BLaER1 treated with 17β-estradiol and CSF1 and Interleukin-3, amounts not matched to agents 10 nM and 100 nM (cell line): ENCODE results near the gene TEC.

Experiments used
- H3K27ac ChIP-seq, 11 experiments: shearing (Covaris generic); formaldehyde crosslinking; 2 replicates each; pipeline ENCODE4 v1.8.1; 2022
- H3K27me3 ChIP-seq, 11 experiments: shearing (Covaris generic); formaldehyde crosslinking; 2 replicates each; pipeline ENCODE4 v1.8.1; 2022
- H3K36me3 ChIP-seq, 11 experiments: shearing (Covaris generic); formaldehyde crosslinking; 2 replicates each; pipeline ENCODE4 v1.8.1; 2022
- H3K4me1 ChIP-seq, 10 experiments: shearing (Covaris generic); formaldehyde crosslinking; 2 replicates each; pipeline ENCODE4 v1.8.1; 2022
- H3K4me2 ChIP-seq, 11 experiments: shearing (Covaris generic); formaldehyde crosslinking; 2 replicates each; pipeline ENCODE4 v1.8.1; 2022
- H3K4me3 ChIP-seq, 10 experiments: shearing (Covaris generic); formaldehyde crosslinking; 2 replicates each; pipeline ENCODE4 v1.8.1; 2022
- H3K9ac ChIP-seq, 11 experiments: shearing (Covaris generic); formaldehyde crosslinking; 2 replicates each; pipeline ENCODE4 v1.8.1; 2022
- H3K9me3 ChIP-seq, 11 experiments: shearing (Covaris generic); formaldehyde crosslinking; replicated peaks in 1 of 11; 2 replicates each; pipeline ENCODE4 v1.8.1; 2022
- H4K20me1 ChIP-seq, 11 experiments: shearing (Covaris generic); formaldehyde crosslinking; 2 replicates each; pipeline ENCODE4 v1.8.1; 2022
- Cebpa-rat ChIP-seq, 11 experiments: shearing (Covaris generic); IDR thresholded peaks; 2 replicates each; pipeline ENCODE4 v1.8.1; 2022

Gene TEC

DNA sequence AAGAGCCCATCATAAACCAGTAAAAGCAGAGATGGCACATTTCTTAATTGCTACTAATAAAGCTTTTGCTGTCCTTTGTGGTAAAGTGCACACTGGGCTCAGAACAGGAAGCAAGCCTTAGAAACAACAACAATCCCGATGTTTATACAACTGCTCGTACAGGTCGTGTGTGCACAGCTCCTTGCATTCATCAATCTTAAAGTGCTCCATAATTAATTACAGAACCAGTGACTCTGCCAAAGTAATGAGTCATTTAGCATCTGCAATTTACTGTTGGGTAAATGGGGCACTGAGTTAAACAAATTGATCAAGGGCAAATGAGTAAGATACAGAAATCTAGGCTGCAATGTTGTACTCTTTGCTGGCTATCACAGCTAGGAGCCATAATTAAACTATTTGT, 74.3 kb downstream of the TEC start:
- no peak for TF ChIP-seq Cebpa-rat (IDR thresholded peaks at IDR 0.05)
- Histone ChIP-seq H4K20me1 (peaks cover 0 to 26% (median 0%) of the 10 kb centered on the region in 11 experiments; a peak in 5 of 22 replicates), H3K27ac (peak overlapping the region in 10 of 11 experiments; percentile 48 to 85 (median 80); a peak in 20 of 22 replicates), H3K4me2 (peak overlapping the region; percentile 77 to 97 (median 93)), H3K27me3 (no peaks in the 10 kb centered on the region), H3K9ac (peak overlapping the region; percentile 21 to 78 (median 72); a peak in 21 of 22 replicates), H3K4me3 (peak overlapping the region in 9 of 10 experiments; percentile 28 to 74 (median 55); a peak in 18 of 20 replicates), H3K4me1 (peaks cover 67 to 100% (median 82%) of the 10 kb centered on the region in 10 experiments), H3K9me3 (no peaks in the 10 kb centered on the region), H3K36me3 (peaks cover 0 to 21% (median 0%) of the 10 kb centered on the region in 11 experiments; a peak in 3 of 22 replicates)

DNA sequence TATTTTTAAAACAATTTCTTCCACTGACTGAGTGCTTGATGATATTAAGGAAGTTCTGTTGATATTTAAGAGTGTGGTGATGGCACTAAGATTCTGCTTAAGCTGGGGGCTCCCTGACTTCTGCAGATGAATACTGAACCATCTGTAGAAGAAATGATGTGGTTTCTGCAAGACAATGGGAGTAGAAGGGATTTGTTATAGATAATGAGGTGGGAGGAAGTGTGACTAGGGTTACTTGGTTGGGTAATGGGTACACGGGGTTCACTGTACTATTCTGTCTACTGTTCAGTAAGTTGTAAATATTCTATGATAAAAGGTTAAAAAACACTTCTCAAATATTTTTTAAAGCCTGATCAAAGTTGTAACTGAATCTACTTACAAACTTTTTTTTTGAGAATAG, 74.7 kb downstream of the TEC start:
- no peaks in the 10 kb centered on the region for H3K9me3 ChIP-seq
- peaks cover 0 to 24% (median 0%) of the 10 kb centered on the region in 11 experiments; a peak in 4 of 22 replicates for H3K36me3 ChIP-seq
- peak overlapping the region in 10 of 11 experiments; percentile 21 to 78 (median 72); a peak in 19 of 22 replicates for H3K9ac ChIP-seq
- H3K4me2 ChIP-seq: peak overlapping the region; percentile 77 to 97 (median 93); a peak in 21 of 22 replicates
- peak overlapping the region in 10 of 11 experiments; percentile 48 to 85 (median 80); a peak in 20 of 22 replicates for H3K27ac ChIP-seq
- H4K20me1 ChIP-seq: peaks cover 0 to 22% (median 0%) of the 10 kb centered on the region in 11 experiments; a peak in 5 of 22 replicates
- H3K27me3 ChIP-seq: no peaks in the 10 kb centered on the region
- no peak for TF ChIP-seq Cebpa-rat (IDR thresholded peaks at IDR 0.05)
- peak overlapping the region in 8 of 10 experiments; percentile 43 to 74 (median 60); a peak in 15 of 20 replicates for H3K4me3 ChIP-seq
- peaks cover 68 to 98% (median 80%) of the 10 kb centered on the region in 10 experiments for H3K4me1 ChIP-seq

DNA sequence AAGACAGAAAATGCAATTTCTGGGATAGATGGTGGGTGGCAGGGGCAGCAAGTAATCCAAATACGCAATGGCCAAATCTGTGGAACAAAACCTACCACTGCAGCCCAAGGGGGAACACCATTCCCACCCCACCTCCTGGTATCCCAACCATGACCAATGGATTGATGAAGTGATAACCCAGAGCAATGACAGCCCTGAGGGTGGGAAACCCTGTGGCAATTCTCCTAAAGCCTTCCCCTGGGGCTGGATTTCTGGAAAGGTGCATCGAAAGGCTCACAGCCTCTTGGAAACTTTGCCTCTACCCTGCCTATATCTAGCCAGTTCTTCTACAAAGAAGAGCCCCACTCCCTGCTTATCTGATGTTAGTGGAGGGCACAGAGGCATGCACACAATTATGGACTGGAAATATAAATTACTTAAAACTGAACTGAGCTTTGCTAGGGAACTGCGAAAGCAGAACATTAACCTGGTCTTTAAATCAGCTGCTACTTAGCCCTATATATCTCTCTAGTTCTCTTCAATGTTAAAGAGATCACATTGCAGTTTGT, 75.6 kb downstream of the TEC start:
- Histone ChIP-seq H3K9ac (peak overlapping the region in 7 of 11 experiments; percentile 11 to 78 (median 72); a peak in 11 of 22 replicates), H3K9me3 (peaks cover 0 to 8% (median 0%) of the 10 kb centered on the region in 11 experiments; a peak in 3 of 22 replicates), H3K27ac (peak overlapping the region; percentile 5 to 85 (median 79); a peak in 20 of 22 replicates), H4K20me1 (peaks cover 0 to 21% (median 0%) of the 10 kb centered on the region in 11 experiments; a peak in 5 of 22 replicates), H3K4me2 (peak overlapping the region; percentile 77 to 97 (median 93)), H3K4me1 (peaks cover 64 to 92% (median 74%) of the 10 kb centered on the region in 10 experiments), H3K36me3 (peaks cover 0 to 34% (median 7%) of the 10 kb centered on the region in 11 experiments; a peak in 12 of 22 replicates), H3K27me3 (no peaks in the 10 kb centered on the region), H3K4me3 (peak overlapping the region in 7 of 10 experiments; percentile 24 to 74 (median 64); a peak in 10 of 20 replicates)
- no peak for TF ChIP-seq Cebpa-rat (IDR thresholded peaks at IDR 0.05)

DNA sequence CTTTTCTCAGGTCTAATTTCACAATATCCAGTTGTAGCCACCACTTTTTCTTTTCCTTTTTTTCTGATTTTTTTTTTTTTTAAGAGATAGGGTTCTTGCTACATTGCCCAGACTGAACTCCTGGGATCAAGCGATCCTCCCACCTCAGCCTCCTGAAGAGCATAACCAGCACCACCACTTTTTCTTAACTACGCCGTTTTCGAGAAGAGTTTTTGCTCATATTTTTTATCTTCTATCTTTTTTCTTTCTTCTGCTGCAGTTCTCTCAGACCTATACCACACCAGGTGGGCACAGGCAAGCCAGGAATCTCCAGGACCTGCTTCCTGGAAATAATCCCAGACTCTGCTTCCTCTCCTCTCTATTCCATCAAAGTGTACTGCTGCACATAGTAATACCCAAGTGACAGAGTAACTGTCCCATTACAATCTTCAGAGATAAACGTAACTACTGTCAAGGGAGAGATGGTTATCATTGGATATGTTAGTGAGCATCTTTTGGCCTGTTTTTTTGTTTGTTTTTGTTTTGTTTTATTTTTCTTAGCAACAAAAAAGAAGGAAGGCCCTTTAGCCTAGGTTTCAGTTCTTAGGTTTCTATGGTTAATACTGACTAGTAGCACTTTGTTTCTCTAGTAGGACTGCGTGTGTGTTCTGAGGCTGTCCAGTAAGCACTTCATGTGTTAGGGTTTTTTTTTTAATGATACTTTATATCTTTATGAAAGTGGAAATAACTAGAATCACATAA, 76.4 kb downstream of the TEC start:
- H4K20me1 ChIP-seq: peaks cover 0 to 20% (median 0%) of the 10 kb centered on the region in 11 experiments; a peak in 5 of 22 replicates
- TF ChIP-seq Cebpa-rat (IDR thresholded peaks at IDR 0.05): no peak
- H3K4me1 ChIP-seq: peaks cover 60 to 85% (median 68%) of the 10 kb centered on the region in 10 experiments
- peak overlapping the region in 6 of 11 experiments; percentile 1 to 78 (median 72); a peak in 8 of 22 replicates for H3K9ac ChIP-seq
- H3K27me3 ChIP-seq: no peaks in the 10 kb centered on the region
- H3K9me3 ChIP-seq: peaks cover 0 to 15% (median 0%) of the 10 kb centered on the region in 11 experiments; a peak in 5 of 22 replicates
- H3K36me3 ChIP-seq: peaks cover 0 to 41% (median 14%) of the 10 kb centered on the region in 11 experiments; a peak in 12 of 22 replicates
- peak overlapping the region in 10 of 11 experiments; percentile 5 to 85 (median 80); a peak in 16 of 22 replicates for H3K27ac ChIP-seq
- peak overlapping the region in 10 of 11 experiments; percentile 84 to 97 (median 93); a peak in 19 of 22 replicates for H3K4me2 ChIP-seq
- peak overlapping the region in 2 of 10 experiments; percentile 68 to 74; a peak in 5 of 20 replicates for H3K4me3 ChIP-seq

DNA sequence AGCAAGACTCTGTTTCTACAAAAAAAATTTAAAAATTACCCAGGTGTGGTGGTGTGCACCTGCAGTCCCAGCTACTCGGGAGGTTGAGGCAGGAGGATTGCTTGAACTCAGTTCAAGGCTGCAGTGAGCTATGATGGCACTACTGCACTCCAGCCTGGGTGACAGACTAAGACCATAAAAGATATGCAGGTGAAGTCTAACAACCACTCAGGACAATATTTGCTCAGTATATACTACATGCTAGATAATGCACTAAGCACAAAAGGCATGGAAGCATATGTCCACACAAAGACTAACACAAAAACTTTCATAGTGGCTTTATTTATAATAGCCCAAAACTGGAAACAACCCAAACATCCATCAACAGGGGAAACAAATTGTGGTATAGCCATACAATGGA, 77.9 kb downstream of the TEC start:
- H3K36me3 ChIP-seq: peaks cover 0 to 53% (median 23%) of the 10 kb centered on the region in 11 experiments; a peak in 15 of 22 replicates
- H3K9me3 ChIP-seq: peaks cover 0 to 26% (median under 1%) of the 10 kb centered on the region in 11 experiments; a peak in 10 of 22 replicates
- no peak overlapping the region for H3K27ac ChIP-seq
- H4K20me1 ChIP-seq: peaks cover 0 to 12% (median 0%) of the 10 kb centered on the region in 11 experiments; a peak in 4 of 22 replicates
- no peak overlapping the region for H3K9ac ChIP-seq
- H3K4me3 ChIP-seq: peak overlapping the region in 2 of 10 experiments; percentile 68 to 74; a peak in 2 of 20 replicates
- H3K4me2 ChIP-seq: peak overlapping the region in 7 of 11 experiments; percentile 15 to 97 (median 93); a peak in 11 of 22 replicates
- peaks cover 48 to 70% (median 58%) of the 10 kb centered on the region in 10 experiments for H3K4me1 ChIP-seq
- H3K27me3 ChIP-seq: no peaks in the 10 kb centered on the region
- TF ChIP-seq Cebpa-rat (IDR thresholded peaks at IDR 0.05): no peak

DNA sequence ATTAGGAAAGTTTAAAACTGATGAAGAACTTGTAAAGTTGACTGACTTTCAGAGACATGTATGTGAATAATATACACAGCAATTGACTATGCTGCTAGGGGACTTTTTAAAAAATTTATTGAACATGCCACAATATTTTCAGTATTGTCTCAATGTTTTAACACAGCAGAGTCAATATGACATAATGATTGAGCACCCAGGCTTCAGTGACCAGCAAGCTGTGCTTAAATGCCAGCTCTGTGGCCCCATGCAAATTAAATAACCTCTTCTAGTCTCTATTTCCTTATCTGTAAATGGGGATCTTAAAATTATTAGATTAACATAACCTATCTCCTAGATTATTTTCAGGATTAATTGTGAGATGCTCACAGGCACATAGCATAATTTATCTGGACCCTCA, 78.8 kb downstream of the TEC start:
- Histone ChIP-seq H3K9ac (no peak overlapping the region), H3K36me3 (peaks cover 0 to 60% (median 23%) of the 10 kb centered on the region in 11 experiments; a peak in 15 of 22 replicates), H3K27ac (no peak overlapping the region), H3K4me2 (peak overlapping the region in 5 of 11 experiments; percentile 4 to 59 (median 28); a peak in 8 of 22 replicates), H3K4me3 (peak overlapping the region in 1 of 10 experiments; percentile 3; a peak in 1 of 20 replicates), H3K9me3 (peaks cover 0 to 34% (median 10%) of the 10 kb centered on the region in 11 experiments; a peak in 14 of 22 replicates), H3K27me3 (no peaks in the 10 kb centered on the region), H3K4me1 (peaks cover 40 to 61% (median 53%) of the 10 kb centered on the region in 10 experiments), H4K20me1 (peaks cover 0 to 12% (median 0%) of the 10 kb centered on the region in 11 experiments; a peak in 4 of 22 replicates)
- no peak for TF ChIP-seq Cebpa-rat (IDR thresholded peaks at IDR 0.05)

DNA sequence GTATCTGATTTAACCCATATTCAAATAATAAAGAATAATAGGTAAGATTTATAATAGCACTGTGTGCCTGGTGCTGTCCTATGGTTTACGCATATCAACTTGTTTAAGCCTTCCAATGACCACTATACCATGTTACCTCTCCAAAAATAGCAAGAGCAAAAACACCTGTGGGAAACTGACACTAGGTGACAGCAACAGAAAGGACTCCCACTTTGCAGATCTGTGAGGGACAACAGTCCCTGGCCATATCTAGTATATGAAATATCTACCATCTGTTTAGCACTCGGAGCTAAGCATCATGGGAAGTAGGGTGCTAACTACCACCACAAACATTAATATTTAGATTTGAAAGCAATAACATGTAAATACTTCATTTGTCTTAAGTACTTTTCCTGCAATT, 79.9 kb downstream of the TEC start:
- Histone ChIP-seq H3K4me3 (no peak overlapping the region), H3K27ac (no peak overlapping the region), H3K27me3 (no peaks in the 10 kb centered on the region), H3K4me2 (peak overlapping the region in 4 of 11 experiments; percentile 14 to 59 (median 32); a peak in 5 of 22 replicates), H4K20me1 (peaks cover 0 to 15% (median 0%) of the 10 kb centered on the region in 11 experiments; a peak in 4 of 22 replicates), H3K9ac (no peak overlapping the region), H3K36me3 (peaks cover 0 to 64% (median 23%) of the 10 kb centered on the region in 11 experiments; a peak in 15 of 22 replicates), H3K9me3 (peaks cover 0 to 35% (median 11%) of the 10 kb centered on the region in 11 experiments; a peak in 14 of 22 replicates), H3K4me1 (peaks cover 29 to 55% (median 44%) of the 10 kb centered on the region in 10 experiments)
- no peak for TF ChIP-seq Cebpa-rat (IDR thresholded peaks at IDR 0.05)

DNA sequence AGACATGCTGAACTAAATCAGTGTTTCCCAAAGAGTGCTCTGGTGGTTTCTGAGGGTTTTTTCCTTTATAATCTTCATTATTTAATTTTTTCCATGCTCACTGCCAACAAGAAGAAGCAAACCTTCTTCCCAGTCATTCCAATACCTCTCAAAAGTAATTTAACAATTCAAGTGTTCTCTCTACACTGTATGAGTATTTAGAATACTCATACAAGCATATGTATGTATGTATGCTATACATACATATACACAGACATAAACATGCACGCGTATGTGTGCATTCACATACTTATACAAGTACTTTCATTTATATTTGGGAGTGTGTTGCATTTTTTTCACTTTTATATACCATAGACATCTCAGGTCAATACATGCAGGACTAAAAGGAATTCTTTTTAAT, 81.2 kb downstream of the TEC start:
- no peak for TF ChIP-seq Cebpa-rat (IDR thresholded peaks at IDR 0.05)
- Histone ChIP-seq H3K27me3 (no peaks in the 10 kb centered on the region), H3K9ac (no peak overlapping the region), H3K36me3 (peaks cover 3 to 77% (median 23%) of the 10 kb centered on the region in 11 experiments; a peak in 16 of 22 replicates), H3K4me2 (peak overlapping the region in 1 of 11 experiments; percentile 15; a peak in 1 of 22 replicates), H4K20me1 (peaks cover 0 to 11% (median 0%) of the 10 kb centered on the region in 11 experiments; a peak in 4 of 22 replicates), H3K27ac (peak overlapping the region in 3 of 11 experiments; percentile 17 to 20 (median 20); a peak in 3 of 22 replicates), H3K9me3 (peaks cover 0 to 35% (median 11%) of the 10 kb centered on the region in 11 experiments; a peak in 14 of 22 replicates), H3K4me1 (peaks cover 20 to 41% (median 37%) of the 10 kb centered on the region in 10 experiments), H3K4me3 (no peak overlapping the region)
